HG02943 (cell line): ENCODE data around the gene SERAC1.

ENCODE experiments used
- ATAC-seq: cut with Tn5 transposase; IDR thresholded peaks from one replicate; pipeline ENCODE4 v1.9.1; 2021; ENCODE audit warnings: mild to moderate bottlenecking, low read depth, moderate library complexity; ENCODE audit not compliant: unreplicated experiment

The SERAC1 gene

DNA sequence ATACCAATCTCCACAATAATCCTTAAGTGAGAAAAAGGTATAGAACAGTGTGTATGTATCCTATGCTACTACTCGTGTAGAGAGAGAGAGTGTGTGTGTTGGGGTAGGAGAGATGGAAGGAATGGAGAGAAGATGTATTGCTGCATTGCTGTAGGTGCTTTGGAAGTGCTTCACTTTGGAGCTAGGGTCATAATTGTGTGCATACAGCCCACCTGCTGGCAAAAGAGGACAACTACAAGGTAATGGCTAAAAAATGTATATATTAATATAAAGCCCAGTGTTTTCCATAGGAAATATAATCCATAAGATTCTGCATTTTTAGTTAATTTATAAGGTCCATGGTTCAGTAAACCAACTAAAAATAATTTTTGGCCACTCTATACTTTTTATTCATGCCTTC lies 36.1 kb downstream of the SERAC1 start:
- ATAC-seq: no peak

- ATAC-seq: no peak
Measured at GRCh38 chr6:158125271-158125670, 42.8 kb downstream of the SERAC1 start.

GRCh38 chr6:158124288-158124687 lies 43.8 kb downstream of the SERAC1 start:
- ATAC-seq: no peak

DNA sequence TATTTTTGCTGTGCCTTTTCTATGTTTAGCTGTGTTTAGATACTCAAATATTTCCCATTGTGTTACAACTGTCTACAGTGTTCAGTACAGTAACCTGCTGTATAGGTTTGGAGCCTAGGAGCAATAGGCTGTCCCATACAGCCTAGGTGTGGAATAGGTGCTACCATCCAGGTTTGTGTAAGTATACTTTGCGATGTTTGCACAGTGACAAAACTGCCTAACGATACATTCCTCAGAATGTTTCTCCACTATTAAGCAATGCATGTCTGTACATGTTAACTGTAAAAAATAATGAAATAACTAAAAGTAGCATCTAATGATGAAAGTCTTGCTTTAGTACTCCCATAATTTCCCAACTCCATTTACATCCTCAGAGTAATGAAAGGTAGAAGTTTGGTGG lies 46.0 kb downstream of the SERAC1 start:
- no peak for ATAC-seq

GRCh38 chr6:158121335-158121734 lies 46.7 kb downstream of the SERAC1 start:
- no peak for ATAC-seq

DNA sequence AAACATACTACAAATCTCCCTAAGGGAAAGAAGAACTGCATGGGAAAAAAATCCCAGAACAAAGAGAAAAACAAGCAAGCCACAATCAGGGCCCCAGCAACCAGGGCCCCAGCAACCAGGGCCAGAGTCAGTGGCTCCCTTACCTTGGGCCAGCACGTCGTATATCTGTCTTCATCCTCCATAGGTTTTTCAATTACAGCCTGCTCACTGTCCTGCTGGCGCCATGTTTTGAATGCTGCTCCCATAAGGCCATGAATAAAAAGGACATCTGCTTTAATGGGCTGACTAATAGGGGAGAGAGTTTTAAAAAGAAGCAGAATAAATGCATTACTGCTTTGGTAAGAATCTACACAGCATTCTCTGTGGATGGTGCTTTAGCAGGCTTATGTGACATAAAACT lies 49.2 kb downstream of the SERAC1 start:
- no peak for ATAC-seq

- ATAC-seq: no peak
Measured at GRCh38 chr6:158115508-158115907, 52.6 kb downstream of the SERAC1 start.

DNA sequence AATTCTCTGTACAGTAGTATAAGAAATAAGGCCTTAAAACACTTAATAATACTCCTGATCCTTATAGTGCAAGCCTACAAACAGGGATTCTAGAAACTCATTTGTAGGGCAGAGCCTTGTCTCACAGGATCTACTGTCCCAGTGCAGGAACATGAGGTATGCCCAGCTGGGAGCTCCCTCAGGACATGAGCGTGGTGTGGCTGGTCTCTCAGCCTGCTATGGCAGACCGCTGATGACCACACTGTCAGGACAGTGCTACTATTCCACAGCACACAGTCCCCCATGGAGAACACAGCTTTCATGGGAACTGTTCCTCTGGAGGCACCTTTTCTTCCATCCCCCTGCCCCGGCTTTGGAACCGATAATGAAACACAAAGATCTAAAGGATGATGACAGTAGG lies 53.0 kb downstream of the SERAC1 start:
- ATAC-seq: no peak

- no peak for ATAC-seq
Measured at GRCh38 chr6:158113802-158114201, 54.3 kb downstream of the SERAC1 start.

GRCh38 chr6:158111987-158112386 lies 56.1 kb downstream of the SERAC1 start:
- ATAC-seq: no peak

DNA sequence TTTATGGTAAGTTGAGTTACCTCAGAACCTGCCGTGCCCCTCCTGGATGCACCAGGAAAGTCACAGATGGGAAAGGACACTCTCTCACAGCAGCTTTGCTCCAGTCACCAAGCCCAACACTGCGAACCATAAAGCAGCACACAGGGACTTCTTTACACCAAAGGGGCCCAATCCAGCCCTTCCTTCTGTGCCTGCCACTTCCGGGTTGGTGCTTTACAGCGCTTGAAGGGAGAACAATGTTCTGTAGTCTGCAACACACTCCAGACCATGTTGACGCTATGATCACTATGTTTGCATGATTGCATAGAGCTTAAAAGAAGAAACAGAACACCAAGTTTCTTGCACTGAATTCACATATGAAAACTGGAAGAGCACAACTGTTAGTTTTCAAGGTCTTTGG lies 57.1 kb downstream of the SERAC1 start:
- no peak for ATAC-seq

DNA sequence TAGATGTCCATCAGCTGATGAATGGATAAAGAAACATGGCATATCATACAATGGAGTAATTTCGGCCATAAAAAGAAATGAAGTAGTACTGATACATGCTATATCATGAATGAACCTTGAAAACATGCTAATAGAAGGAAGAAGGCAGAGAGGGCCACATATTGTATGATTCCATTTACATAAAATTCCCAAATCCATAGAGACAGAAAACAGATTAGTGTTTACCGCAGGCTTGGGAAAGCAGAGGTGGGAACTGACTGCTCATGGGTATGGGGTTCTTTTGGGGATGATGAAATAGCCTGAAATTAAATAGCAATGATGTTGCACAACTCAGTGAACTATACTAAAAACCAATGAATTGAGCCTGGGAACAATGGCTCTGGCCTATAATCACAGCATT lies 58.3 kb downstream of the SERAC1 start:
- no peak for ATAC-seq

DNA sequence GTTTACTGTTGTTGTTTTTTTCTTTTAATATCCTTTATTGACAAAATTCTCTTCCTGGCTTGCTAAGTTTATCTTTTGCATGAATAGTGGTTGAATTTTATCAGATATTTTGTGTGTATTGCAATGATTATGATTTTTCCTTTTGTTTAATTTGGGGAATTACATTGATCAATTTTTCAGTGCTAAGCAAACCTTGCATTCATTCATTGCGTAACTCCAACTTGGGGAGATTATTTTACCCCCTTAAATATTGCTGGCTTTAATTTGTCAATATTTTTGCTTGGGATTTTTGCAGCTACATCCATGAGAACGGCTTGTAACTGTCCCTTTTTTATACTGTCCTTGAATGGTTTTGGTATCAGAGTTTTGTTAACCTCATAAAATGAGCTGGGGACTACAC lies 63.4 kb downstream of the SERAC1 start:
- no peak for ATAC-seq

- ATAC-seq: no peak
Measured at GRCh38 chr6:158103228-158103627, 64.8 kb downstream of the SERAC1 start.

DNA sequence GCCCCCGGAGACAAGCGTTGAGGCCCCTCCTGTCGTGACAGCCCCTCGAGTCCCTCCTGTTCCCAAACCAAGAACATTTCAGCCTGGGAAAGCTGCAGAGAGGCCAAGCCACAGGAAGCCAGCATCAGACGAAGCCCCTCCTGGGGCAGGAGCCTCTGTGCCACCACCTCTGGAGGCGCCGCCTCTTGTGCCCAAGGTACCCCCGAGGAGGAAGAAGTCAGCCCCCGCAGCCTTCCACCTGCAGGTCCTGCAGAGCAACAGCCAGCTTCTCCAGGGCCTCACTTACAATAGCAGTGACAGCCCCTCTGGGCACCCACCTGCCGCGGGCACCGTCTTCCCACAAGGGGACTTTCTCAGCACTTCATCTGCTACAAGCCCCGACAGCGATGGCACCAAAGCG lies 72.4 kb downstream of the SERAC1 start:
- ATAC-seq: no peak

- ATAC-seq: no peak
Measured at GRCh38 chr6:158095031-158095430, 73.0 kb downstream of the SERAC1 start.

DNA sequence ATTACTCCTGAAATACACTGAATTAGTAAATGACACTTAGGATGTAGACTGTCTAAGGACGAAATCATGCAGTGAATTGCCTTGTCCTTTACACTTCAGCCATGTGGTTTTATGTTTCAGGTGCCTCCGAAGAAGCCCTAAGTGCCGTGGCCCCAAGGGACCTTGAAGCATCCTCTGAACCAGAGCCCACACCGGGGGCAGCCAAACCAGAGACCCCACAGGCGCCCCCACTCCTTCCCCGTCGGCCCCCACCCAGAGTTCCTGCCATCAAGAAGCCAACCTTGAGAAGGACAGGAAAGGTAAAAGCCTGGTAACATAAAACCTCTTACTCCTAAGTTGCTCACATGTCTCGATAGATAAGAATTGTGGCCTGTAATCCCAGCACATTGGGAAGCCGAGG lies 75.3 kb downstream of the SERAC1 start:
- ATAC-seq: no peak

DNA sequence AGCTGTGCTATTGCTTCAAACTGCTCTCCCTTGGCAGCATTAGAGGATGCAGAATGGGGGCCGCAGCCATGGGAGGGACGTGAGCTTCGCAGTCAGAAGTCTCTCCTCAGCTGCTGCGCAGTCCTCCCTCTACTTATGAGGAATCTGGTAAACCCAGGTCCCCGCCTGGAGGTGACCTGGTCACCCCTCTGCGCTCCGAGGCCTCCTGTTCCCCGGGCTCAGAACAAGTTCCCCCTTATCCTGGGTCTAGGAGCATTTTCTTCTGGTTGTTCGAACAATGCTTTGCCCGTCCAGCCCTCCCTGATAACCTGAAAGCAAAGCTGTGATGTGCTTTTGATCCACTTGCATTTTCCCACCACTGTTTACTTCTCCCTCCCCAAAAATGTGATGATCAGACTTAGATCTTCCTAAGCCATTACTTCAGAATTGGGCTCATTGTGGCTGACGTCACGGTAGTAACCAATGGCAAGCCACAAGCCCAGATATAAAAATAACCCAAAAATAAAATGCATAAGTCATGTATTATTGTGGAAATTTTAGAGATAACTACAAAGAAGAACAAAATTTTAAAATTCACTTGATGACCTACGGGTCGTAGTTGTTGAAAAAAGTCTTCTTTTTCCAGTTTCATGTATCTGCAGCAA lies 80.7 kb downstream of the SERAC1 start:
- no peak for ATAC-seq

DNA sequence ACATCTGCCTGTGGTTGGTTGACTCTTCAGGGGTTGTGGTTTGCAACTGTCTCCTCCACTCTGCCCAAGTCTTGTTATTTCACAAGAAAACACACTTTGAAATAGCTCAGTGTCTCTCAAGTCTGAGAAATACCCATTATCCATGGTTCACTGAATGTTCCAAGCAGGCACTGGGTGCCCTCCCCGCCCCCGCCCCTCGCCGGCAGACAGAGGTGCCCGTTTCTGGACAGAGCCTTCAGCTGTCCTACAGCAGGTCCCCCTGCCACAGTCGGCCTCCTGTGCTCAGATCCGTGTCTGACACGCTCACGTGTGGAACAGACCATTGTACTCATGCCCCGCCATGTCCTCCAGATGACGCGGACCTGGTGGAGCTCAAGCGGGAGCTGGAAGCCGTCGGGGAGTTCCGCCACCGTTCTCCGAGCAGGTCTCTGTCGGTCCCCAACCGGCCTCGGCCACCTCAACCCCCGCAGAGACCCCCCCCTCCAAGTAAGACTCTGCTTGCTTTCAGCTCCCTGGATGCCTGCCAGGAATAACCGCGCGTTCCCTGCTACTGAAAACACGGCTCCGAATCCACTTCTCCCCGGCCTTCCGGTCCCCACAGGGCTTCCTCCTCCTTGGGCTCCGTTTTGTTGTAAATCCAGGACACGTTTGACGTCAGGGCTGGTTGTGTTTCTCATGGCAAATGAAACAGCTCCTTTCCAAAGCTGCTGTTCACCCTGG lies 81.4 kb downstream of the SERAC1 start:
- no peak for ATAC-seq

- ATAC-seq: no peak
Measured at GRCh38 chr6:158086054-158086503, 82.0 kb downstream of the SERAC1 start.

GRCh38 chr6:158085261-158086053 lies 82.6 kb downstream of the SERAC1 start:
- ATAC-seq: no peak
